HEK293T (cell line): ENCODE results near the gene PALB2.

Experiments
- ARNT ChIP-seq: fragments of 450-650 bp; IDR thresholded peaks from 2 replicates; pipeline ENCODE4 v1.6.1; 2017; ENCODE audit warnings: mild to moderate bottlenecking
- ELF4 ChIP-seq: fragments of 450-650 bp; IDR thresholded peaks from 2 replicates; pipeline ENCODE4 v1.6.1; 2017; ENCODE audit warnings: antibody characterized with exemption
- FOXK2 ChIP-seq: fragments of 450-650 bp; IDR thresholded peaks from 2 replicates; pipeline ENCODE4 v1.6.1; 2016; ENCODE audit warnings: mild to moderate bottlenecking
- FOXM1 ChIP-seq: fragments of 450-650 bp; IDR thresholded peaks from 2 replicates; pipeline ENCODE4 v1.6.1; 2017; ENCODE audit warnings: mild to moderate bottlenecking, borderline replicate concordance
- NFRKB ChIP-seq: fragments of 450-650 bp; IDR thresholded peaks from 2 replicates; pipeline ENCODE4 v1.6.1; 2016; ENCODE audit warnings: mild to moderate bottlenecking, moderate library complexity

DNA sequence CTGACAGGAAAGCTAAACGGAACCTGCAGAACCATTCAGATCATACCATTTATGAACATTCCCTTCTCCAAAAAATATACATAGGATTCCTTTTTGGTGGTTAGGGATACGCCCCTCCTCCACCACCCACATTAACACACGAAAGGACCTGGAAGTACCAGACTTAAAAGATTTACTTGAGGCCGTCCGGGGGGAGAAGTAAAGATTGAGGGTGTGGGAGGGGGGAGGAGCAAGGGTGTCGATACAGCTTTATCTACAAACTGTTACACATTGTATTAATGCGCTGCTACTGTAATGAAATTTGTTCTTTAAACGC, 537 bp downstream of the PALB2 start:
- TF ChIP-seq ELF4: no peak
- TF ChIP-seq FOXK2: no peak
- TF ChIP-seq FOXM1: no peak
- no peak for TF ChIP-seq NFRKB
- TF ChIP-seq ARNT: no peak
